Hematopoietic multipotent progenitor cell treated with erythropoietin and hydrocortisone succinate and interleukin-3 and kit ligand, for 17 days (in vitro differentiated cells): ENCODE data around the gene RNFT2.
"Not testable (repeated sequence)": the region's sequence is repeated elsewhere in the genome, so short reads cannot be mapped to it uniquely, and the experiment has no call there.

ENCODE experiments used
- DNase-seq: peaks from one replicate; pipeline ENCODE4 v3.0.0-alpha.2; 2015; ENCODE audit warnings: low spot score

Gene RNFT2

GRCh38 chr12:116710370-116711150 is 27.6 kb upstream of the RNFT2 start:
- DNase-seq = no peak

GRCh38 chr12:116712458-116713303 is 25.4 kb upstream of the RNFT2 start:
- no peak for DNase-seq

GRCh38 chr12:116713527-116713926 is 24.6 kb upstream of the RNFT2 start:
- no peak for DNase-seq

GRCh38 chr12:116714175-116714574 is 23.9 kb upstream of the RNFT2 start:
- no peak for DNase-seq

- DNase-seq = no peak
These were observed 20.4 kb upstream of the RNFT2 start for GRCh38 chr12:116717466-116718437.

GRCh38 chr12:116718655-116719454 is 19.3 kb upstream of the RNFT2 start:
- no peak for DNase-seq

- DNase-seq = no peak
These were observed 18.2 kb upstream of the RNFT2 start for GRCh38 chr12:116719731-116720528.

- no peak for DNase-seq
These were observed 15.9 kb upstream of the RNFT2 start for GRCh38 chr12:116722245-116722644.

GRCh38 chr12:116726694-116727093 is 11.4 kb upstream of the RNFT2 start:
- DNase-seq = no peak

GRCh38 chr12:116727261-116727660 is 10.9 kb upstream of the RNFT2 start:
- DNase-seq = no peak

GRCh38 chr12:116727891-116728290 is 10.2 kb upstream of the RNFT2 start:
- no peak for DNase-seq

GRCh38 chr12:116731801-116732200 is 6.3 kb upstream of the RNFT2 start:
- DNase-seq = no peak

- no peak for DNase-seq
These were observed 3.9 kb upstream of the RNFT2 start for GRCh38 chr12:116734156-116734768.

- no peak for DNase-seq
These were observed 3.0 kb upstream of the RNFT2 start for GRCh38 chr12:116735084-116735483.

- no peak for DNase-seq
These were observed 2.0 kb upstream of the RNFT2 start for GRCh38 chr12:116735951-116736599.

GRCh38 chr12:116736962-116737773 is 947 bp upstream of the RNFT2 start:
- no peak for DNase-seq

GRCh38 chr12:116739381-116739887 is 1.3 kb downstream of the RNFT2 start:
- DNase-seq = no peak

GRCh38 chr12:116742787-116743186 is 4.7 kb downstream of the RNFT2 start:
- DNase-seq = not testable (repeated sequence)
